ENCODE measurements around the gene ADGRG6.

ADGRG6 gene

GRCh38 chr6:142334294-142334693, 32.5 kb downstream of the ADGRG6 start:
- TF ChIP-seq CTCF (IDR thresholded peaks at IDR 0.05; ENCODE audit: insufficient read depth, low read length, poor library complexity, severe bottlenecking) = no peak
- H3K27me3 ChIP-seq (replicated peaks; ENCODE audit: control insufficient read depth, insufficient read depth, low read length) = no peaks in the 10 kb centered on the region
- no peaks in the 10 kb centered on the region for H3K36me3 ChIP-seq (ENCODE audit: control insufficient read depth, insufficient read depth, low read length)
- no peak for DNase-seq (ENCODE audit: extremely low read depth, insufficient read length)
- no peak overlapping the region for H3K4me3 ChIP-seq (replicated peaks; ENCODE audit: low read depth, low read length)

GRCh38 chr6:142335415-142335814, 33.6 kb downstream of the ADGRG6 start:
- no peaks in the 10 kb centered on the region for H3K36me3 ChIP-seq (ENCODE audit: control insufficient read depth, insufficient read depth, low read length)
- no peak for TF ChIP-seq CTCF (IDR thresholded peaks at IDR 0.05; ENCODE audit: insufficient read depth, low read length, poor library complexity, severe bottlenecking)
- H3K27me3 ChIP-seq (replicated peaks; ENCODE audit: control insufficient read depth, insufficient read depth, low read length) = no peaks in the 10 kb centered on the region
- DNase-seq (ENCODE audit: extremely low read depth, insufficient read length) = no peak
- H3K4me3 ChIP-seq (replicated peaks; ENCODE audit: low read depth, low read length) = no peak overlapping the region

GRCh38 chr6:142336183-142336582, 34.4 kb downstream of the ADGRG6 start:
- H3K36me3 ChIP-seq (ENCODE audit: control insufficient read depth, insufficient read depth, low read length) = no peaks in the 10 kb centered on the region
- H3K27me3 ChIP-seq (replicated peaks; ENCODE audit: control insufficient read depth, insufficient read depth, low read length) = no peaks in the 10 kb centered on the region
- no peak for TF ChIP-seq CTCF (IDR thresholded peaks at IDR 0.05; ENCODE audit: insufficient read depth, low read length, poor library complexity, severe bottlenecking)
- DNase-seq (ENCODE audit: extremely low read depth, insufficient read length) = no peak
- no peak overlapping the region for H3K4me3 ChIP-seq (replicated peaks; ENCODE audit: low read depth, low read length)

- H3K27me3 ChIP-seq (replicated peaks; ENCODE audit: control insufficient read depth, insufficient read depth, low read length) = no peaks in the 10 kb centered on the region
- TF ChIP-seq CTCF (IDR thresholded peaks at IDR 0.05; ENCODE audit: insufficient read depth, low read length, poor library complexity, severe bottlenecking) = no peak
- no peak overlapping the region for H3K4me3 ChIP-seq (replicated peaks; ENCODE audit: low read depth, low read length)
- H3K36me3 ChIP-seq (ENCODE audit: control insufficient read depth, insufficient read depth, low read length) = no peaks in the 10 kb centered on the region
- DNase-seq (ENCODE audit: extremely low read depth, insufficient read length) = no peak
Measured at GRCh38 chr6:142336787-142337186, 35.0 kb downstream of the ADGRG6 start.

- no peaks in the 10 kb centered on the region for H3K36me3 ChIP-seq (ENCODE audit: control insufficient read depth, insufficient read depth, low read length)
- TF ChIP-seq CTCF (IDR thresholded peaks at IDR 0.05; ENCODE audit: insufficient read depth, low read length, poor library complexity, severe bottlenecking) = no peak
- no peak overlapping the region for H3K4me3 ChIP-seq (replicated peaks; ENCODE audit: low read depth, low read length)
- no peak for DNase-seq (ENCODE audit: extremely low read depth, insufficient read length)
- no peaks in the 10 kb centered on the region for H3K27me3 ChIP-seq (replicated peaks; ENCODE audit: control insufficient read depth, insufficient read depth, low read length)
Measured at GRCh38 chr6:142339113-142339512, 37.3 kb downstream of the ADGRG6 start.

GRCh38 chr6:142339968-142340658, 38.3 kb downstream of the ADGRG6 start:
- no peak for DNase-seq (ENCODE audit: extremely low read depth, insufficient read length)
- H3K36me3 ChIP-seq (ENCODE audit: control insufficient read depth, insufficient read depth, low read length) = no peaks in the 10 kb centered on the region
- TF ChIP-seq CTCF (IDR thresholded peaks at IDR 0.05; ENCODE audit: insufficient read depth, low read length, poor library complexity, severe bottlenecking) = no peak
- H3K27me3 ChIP-seq (replicated peaks; ENCODE audit: control insufficient read depth, insufficient read depth, low read length) = no peaks in the 10 kb centered on the region
- H3K4me3 ChIP-seq (replicated peaks; ENCODE audit: low read depth, low read length) = no peak overlapping the region

Measured in GM06990 (cell line).